Heart left ventricle (tissue), 16 donors: ENCODE results near the gene DEFB123. TPM values are rescaled to one million over a fixed set of nuclear protein-coding genes. Genes with fewer than 3 reads are reported as not detected.

Source experiments
- ATAC-seq, 4 donors: fragments of 200-7000 bp; cut with Tn5 transposase; one replicate each; pipeline ENCODE4 v1.9.1; 2020 to 2022; ENCODE audit warnings: moderate library complexity in 4 of 4, mild to moderate bottlenecking in 3 of 4, moderate number of reproducible peaks in 1 of 4
- DNase-seq, 5 donors: peaks; one replicate each; pipeline ENCODE4 v3.0.0-alpha.2; 2020
- H3K27ac ChIP-seq, 12 donors: fragments of 200-600 bp; sonication (generic) in 4 of 12; one replicate each; pipeline versions ENCODE4 v1.5.0 to v1.8.0; 2016 to 2022; ENCODE audit warnings: mild to moderate bottlenecking in 2 of 12
- H3K27me3 ChIP-seq, 9 donors: fragments of 200-600 bp; sonication (generic) in 2 of 9; one replicate each; pipeline versions ENCODE4 v1.5.1 to v1.8.0; 2016 to 2022; ENCODE audit warnings: mild to moderate bottlenecking in 3 of 9
- H3K36me3 ChIP-seq, 9 donors: fragments of 200-600 bp; sonication (generic) in 2 of 9; one replicate each; pipeline versions ENCODE4 v1.5.0 to v1.8.0; 2018 to 2022; ENCODE audit warnings: mild to moderate bottlenecking in 2 of 9
- H3K4me1 ChIP-seq, 12 donors: fragments of 200-600 bp; sonication (generic) in 4 of 12; one replicate each; pipeline versions ENCODE4 v1.5.0 to v1.8.0; 2016 to 2022; ENCODE audit warnings: mild to moderate bottlenecking in 3 of 12
- H3K4me3 ChIP-seq, 12 donors: fragments of 200-600 bp; sonication (generic) in 4 of 12; one replicate each; pipeline versions ENCODE4 v1.5.0 to v1.8.0; 2017 to 2022; ENCODE audit warnings: mild to moderate bottlenecking in 9 of 12, moderate library complexity in 4 of 12
- H3K9me3 ChIP-seq, 12 donors: fragments of 200-600 bp; sonication (generic) in 4 of 12; one replicate each; pipeline versions ENCODE4 v1.5.0 to v1.8.0; 2016 to 2022; ENCODE audit warnings: mild to moderate bottlenecking in 1 of 12
- CTCF ChIP-seq, 12 donors: fragments of 200-600 bp; sonication (generic) in 4 of 12; IDR thresholded peaks; one replicate each; pipeline versions ENCODE4 v1.5.0 to v1.8.0; 2018 to 2022; ENCODE audit warnings: antibody characterized with exemption in 12 of 12, mild to moderate bottlenecking in 5 of 12
- POLR2A ChIP-seq, 2 donors: fragments of 450-650 bp; IDR thresholded peaks; one replicate each; pipeline ENCODE4 v1.6.1; 2017; ENCODE audit warnings: antibody characterized with exemption in 2 of 2, mild to moderate bottlenecking in 2 of 2, moderate library complexity in 2 of 2
- WGBS, 4 donors: extraction: QIAGEN DNeasy Blood & Tissue Kit in 2 of 4; methylation state at CpG; one replicate each; pipeline versions ENCODE4 v1.1.5 to v1.1.7; 2013 to 2018; 5-methylcytosine and 5-hydroxymethylcytosine counted together
- intact Hi-C, 10 donors: fragments of 100-400 bp; cut with DNase I; formaldehyde crosslinking; loops; one replicate each; pipeline versions ENCODE4 v1.11.1 to v1.14.2; 2022
- polyA plus RNA-seq, 2 donors: library from polyadenylated mRNA; stranded (reverse); fragments of 200-250 nt; gene quantifications; one replicate each; pipeline ENCODE4 v1.2.3, GENCODE V29; 2013
- total RNA-seq, 9 donors: library from RNA; depleted of rRNA in 2 of 9; stranded (reverse); fragments of >200 nt in 2 of 9; fragmentation: NEBNext Ultra II Directional in 3 of 9; extraction: Animal tissue kit (Norgen Biotek cat#: 25700) in 3 of 9; gene quantifications; one replicate each; pipeline versions ENCODE4 v1.1.0 to v1.2.4, GENCODE V29; 2016 to 2023
- donor health status: ischemic (EF 13 %, LVEDD 7.1; RV severe dilation, severe dysfunction).
- donor health status: healthy with polysubstance abuse.
- donor health status: DM: no; HTN: yes; CAD: no.
- donor health status: DM: no; HTN: no; CAD: no.
- donor health status: ischemic (EF 25% LVEDD 6.9; RV normal size, moderate dysfunction).
- donor health status: ischemic (EF 25% LVEDD 5.7; RV mildly dilated, moderate dysfunction).
- donor health status: healthy.
- donor health status: DM: yes; HTN: yes; CAD: no.
- donor health status: ischemic (EF 35%, LVEDD 5.7; RV mildly dilated, moderate dysfunction).
- donor health status: nonischemic (EF 11% LVEDD 7.7; RV severe dilation, severe dysfunction).
- donor health status: DM: yes; HTN: yes; CAD: no.
- donor health status: PGD.
- donor health status: ischemic (EF 29% LVEDD 5.4; RV normal size, mild dysfunction).
- donor health status: nonischemic (EF 23%, LVEDD 6.1; RV moderate dilation, normal function).

The DEFB123 gene
- total and polyA plus RNA-seq, 11 donors: not detected

- ATAC-seq: no peak
- peaks cover 0 to 21% (median 0%) of the 10 kb centered on the region in 9 donors for H3K27me3 ChIP-seq
- TF ChIP-seq POLR2A (IDR thresholded peaks at IDR 0.05) (no peak), CTCF (IDR thresholded peaks at IDR 0.05) (no peak)
Observed at GRCh38 chr20:31406115-31406514, 34.3 kb upstream of the DEFB123 start, which contains the start of gene DEFB121. TSS of gene DEFB121 (minus strand) at chr20:31406215. CDS start at chr20:31406152, 63 bp downstream.

GRCh38 chr20:31410011-31410410 is 30.4 kb upstream of the DEFB123 start:
- DNase-seq (no peak), ATAC-seq (no peak)
- no peak overlapping the region for H3K4me3 ChIP-seq
- TF ChIP-seq POLR2A (IDR thresholded peaks at IDR 0.05) (no peak), CTCF (IDR thresholded peaks at IDR 0.05) (no peak)
- no peaks in the 10 kb centered on the region for H3K9me3 ChIP-seq
- intact Hi-C loops: no loop called here
- 26 to 43% (median 35%) methylated on average over 1 of the region's 1 CpG for WGBS, 4 donors
- no peaks in the 10 kb centered on the region for H3K4me1 ChIP-seq
- peaks cover 0 to 29% (median 0%) of the 10 kb centered on the region in 9 donors for H3K27me3 ChIP-seq
- no peaks in the 10 kb centered on the region for H3K36me3 ChIP-seq
- H3K27ac ChIP-seq: no peak overlapping the region

More at GRCh38 chr20:31406115-31406514, 34.3 kb upstream of the DEFB123 start, which contains the start of gene DEFB121:
- Histone ChIP-seq H3K4me3 (no peak within 1 kb of the TSS), H3K4me1 (no peaks in the 10 kb centered on the region), H3K9me3 (no peaks in the 10 kb centered on the region), H3K27ac (no peak within 1 kb of the TSS), H3K36me3 (no peaks in the 10 kb centered on the region)
- DNase-seq: no peak
- 34 to 51% (median 40%) methylated on average over 3 of the region's 3 CpGs for WGBS, 4 donors
- intact Hi-C loops: no loop called here

GRCh38 chr20:31414381-31414780 is 26.1 kb upstream of the DEFB123 start:
- no peaks in the 10 kb centered on the region for H3K4me1 ChIP-seq
- no peak for ATAC-seq
- WGBS, 4 donors: 69 to 73% (median 71%) methylated on average over 6 of the region's 6 CpGs
- H3K27me3 ChIP-seq: peaks cover 0 to 19% (median 0%) of the 10 kb centered on the region in 9 donors
- no peak for DNase-seq
- H3K4me3 ChIP-seq: no peak overlapping the region
- TF ChIP-seq POLR2A (IDR thresholded peaks at IDR 0.05) (no peak), CTCF (IDR thresholded peaks at IDR 0.05) (no peak)
- H3K9me3 ChIP-seq: no peaks in the 10 kb centered on the region
- intact Hi-C loops: no loop called here
- no peak overlapping the region for H3K27ac ChIP-seq
- no peaks in the 10 kb centered on the region for H3K36me3 ChIP-seq

- intact Hi-C loops: no loop called here
- 88 to 90% (median 89%) methylated on average over 2 of the region's 2 CpGs for WGBS, 4 donors
- no peaks in the 10 kb centered on the region for H3K4me1 ChIP-seq
- peaks cover 0 to 15% (median 0%) of the 10 kb centered on the region in 9 donors for H3K27me3 ChIP-seq
- H3K9me3 ChIP-seq: no peaks in the 10 kb centered on the region
- no peak overlapping the region for H3K27ac ChIP-seq
- ATAC-seq: no peak
- no peaks in the 10 kb centered on the region for H3K36me3 ChIP-seq
- H3K4me3 ChIP-seq: no peak overlapping the region
- DNase-seq: no peak
- no peak for TF ChIP-seq CTCF (IDR thresholded peaks at IDR 0.05)
- no peak for TF ChIP-seq POLR2A (IDR thresholded peaks at IDR 0.05)
Observed at GRCh38 chr20:31415653-31416052, 24.8 kb upstream of the DEFB123 start.
